GM20000 (cell line): ENCODE data around the gene SYT5.

Source experiments
- DNase-seq: peaks from one replicate; pipeline ENCODE4 v3.0.0; 2012; ENCODE audit warnings: low spot score
- TF ChIP-seq, protein P1 (sequence below): IDR thresholded peaks from 2 replicates; pipeline ENCODE4 v1.5.1; 2012; ENCODE audit warnings: mild to moderate bottlenecking, control low read depth; ENCODE audit errors: extremely low read depth, missing control alignments

The SYT5 gene

DNA sequence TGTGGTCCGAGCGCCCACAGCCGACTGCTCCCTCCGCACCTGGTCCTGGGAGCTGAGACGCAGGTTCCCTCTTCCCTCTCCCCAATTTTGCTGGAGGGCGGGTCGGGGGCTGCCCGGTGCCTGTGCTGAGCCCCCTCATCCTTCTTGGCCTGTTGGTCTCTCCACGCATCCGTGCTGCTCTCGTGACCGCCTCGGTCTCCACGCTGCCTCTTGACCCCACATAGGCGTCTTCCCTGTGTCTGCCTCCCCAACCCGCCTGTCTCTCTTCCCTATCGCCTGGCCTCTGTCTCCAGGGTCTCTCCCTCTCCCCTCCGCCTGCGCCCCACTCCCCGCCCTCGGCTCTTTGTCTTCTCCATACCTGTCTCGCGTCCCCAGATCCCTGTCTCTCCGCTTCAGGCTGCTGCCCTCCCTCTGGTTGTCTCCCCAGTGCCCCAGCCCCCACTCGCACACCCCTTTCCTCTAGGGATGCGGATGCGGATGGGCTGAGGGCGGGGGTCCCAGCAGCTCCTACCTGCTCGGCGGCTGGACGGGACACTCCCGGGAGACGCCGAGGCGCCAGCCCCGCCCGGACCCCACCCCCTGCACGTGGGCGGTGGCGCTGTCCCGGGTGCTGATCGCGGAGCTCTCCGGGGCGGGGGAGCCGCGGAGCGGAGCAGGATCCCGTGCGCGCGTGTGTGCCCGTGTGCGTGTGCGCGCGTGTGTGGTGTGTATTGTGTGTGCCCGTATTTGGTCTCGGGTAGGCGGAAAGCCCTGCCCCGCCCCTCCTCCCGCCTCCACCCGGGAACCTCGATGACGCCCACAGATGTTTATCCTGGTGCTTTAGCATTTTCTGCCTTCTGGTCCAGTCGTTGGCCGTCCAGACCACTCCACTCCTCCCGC lies at the start of gene SYT5:
SYT5 (minus strand) TSS at position 684 of the 879 bp plus-strand sequence. CDS start 1,248 bp downstream, outside the sequence.
- TF ChIP-seq, protein P1, sequence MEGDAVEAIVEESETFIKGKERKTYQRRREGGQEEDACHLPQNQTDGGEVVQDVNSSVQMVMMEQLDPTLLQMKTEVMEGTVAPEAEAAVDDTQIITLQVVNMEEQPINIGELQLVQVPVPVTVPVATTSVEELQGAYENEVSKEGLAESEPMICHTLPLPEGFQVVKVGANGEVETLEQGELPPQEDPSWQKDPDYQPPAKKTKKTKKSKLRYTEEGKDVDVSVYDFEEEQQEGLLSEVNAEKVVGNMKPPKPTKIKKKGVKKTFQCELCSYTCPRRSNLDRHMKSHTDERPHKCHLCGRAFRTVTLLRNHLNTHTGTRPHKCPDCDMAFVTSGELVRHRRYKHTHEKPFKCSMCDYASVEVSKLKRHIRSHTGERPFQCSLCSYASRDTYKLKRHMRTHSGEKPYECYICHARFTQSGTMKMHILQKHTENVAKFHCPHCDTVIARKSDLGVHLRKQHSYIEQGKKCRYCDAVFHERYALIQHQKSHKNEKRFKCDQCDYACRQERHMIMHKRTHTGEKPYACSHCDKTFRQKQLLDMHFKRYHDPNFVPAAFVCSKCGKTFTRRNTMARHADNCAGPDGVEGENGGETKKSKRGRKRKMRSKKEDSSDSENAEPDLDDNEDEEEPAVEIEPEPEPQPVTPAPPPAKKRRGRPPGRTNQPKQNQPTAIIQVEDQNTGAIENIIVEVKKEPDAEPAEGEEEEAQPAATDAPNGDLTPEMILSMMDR: no peak
- DNase-seq: peak; percentile 86

DNA sequence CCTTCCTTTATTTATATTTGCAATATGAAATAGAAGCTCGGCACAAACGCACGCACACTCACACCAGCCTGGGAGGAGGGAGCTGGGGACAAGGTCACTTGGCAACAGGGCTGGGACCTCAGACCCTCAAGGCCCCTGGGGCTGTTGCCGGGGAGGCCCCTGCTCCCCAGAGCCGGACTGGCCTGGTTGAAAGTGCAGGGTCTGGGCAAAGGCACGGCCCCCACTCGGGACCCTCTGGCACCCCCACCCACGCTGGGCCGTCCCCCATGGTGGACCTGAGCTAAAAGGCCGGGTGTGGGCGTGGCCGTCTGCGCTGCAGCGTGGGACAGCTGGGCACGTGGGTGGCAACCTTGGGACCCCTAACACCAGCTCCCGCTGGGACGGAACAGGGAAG lies 49.7 kb upstream of the SYT5 start:
- TF ChIP-seq, protein P1: no peak
- DNase-seq: no peak

DNA sequence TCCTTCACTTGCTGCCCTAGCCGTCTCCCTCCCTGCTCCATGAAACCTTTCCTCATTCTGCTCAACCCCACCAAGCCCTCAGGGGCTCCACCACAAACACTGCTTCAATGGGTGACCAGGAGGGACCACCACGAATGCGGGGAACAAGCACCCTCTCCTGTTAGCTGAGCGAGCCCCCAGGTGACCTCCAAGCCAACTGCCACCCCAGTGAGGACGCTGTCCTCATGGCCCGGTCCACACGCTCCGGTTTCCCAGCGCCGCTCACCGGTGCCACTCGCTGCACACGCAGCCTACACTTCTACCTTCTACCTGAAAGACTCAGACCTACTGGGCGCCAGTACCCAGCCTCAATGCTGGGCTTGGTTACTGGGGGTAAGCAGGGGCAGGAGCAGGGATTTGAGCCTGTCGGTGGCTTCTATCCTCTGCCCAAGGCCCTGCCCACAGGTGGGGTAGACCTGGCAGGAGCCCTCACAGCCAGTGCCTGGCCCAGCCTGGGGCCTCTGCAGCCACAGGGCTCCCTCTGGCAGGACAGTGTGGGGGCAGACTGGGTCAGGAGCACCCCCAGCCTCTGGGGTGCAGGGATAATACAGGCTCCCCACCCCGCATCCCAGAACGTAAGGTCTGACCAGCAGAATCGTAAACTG lies 49.2 kb upstream of the SYT5 start:
- TF ChIP-seq, protein P1: no peak
- DNase-seq: no peak

DNA sequence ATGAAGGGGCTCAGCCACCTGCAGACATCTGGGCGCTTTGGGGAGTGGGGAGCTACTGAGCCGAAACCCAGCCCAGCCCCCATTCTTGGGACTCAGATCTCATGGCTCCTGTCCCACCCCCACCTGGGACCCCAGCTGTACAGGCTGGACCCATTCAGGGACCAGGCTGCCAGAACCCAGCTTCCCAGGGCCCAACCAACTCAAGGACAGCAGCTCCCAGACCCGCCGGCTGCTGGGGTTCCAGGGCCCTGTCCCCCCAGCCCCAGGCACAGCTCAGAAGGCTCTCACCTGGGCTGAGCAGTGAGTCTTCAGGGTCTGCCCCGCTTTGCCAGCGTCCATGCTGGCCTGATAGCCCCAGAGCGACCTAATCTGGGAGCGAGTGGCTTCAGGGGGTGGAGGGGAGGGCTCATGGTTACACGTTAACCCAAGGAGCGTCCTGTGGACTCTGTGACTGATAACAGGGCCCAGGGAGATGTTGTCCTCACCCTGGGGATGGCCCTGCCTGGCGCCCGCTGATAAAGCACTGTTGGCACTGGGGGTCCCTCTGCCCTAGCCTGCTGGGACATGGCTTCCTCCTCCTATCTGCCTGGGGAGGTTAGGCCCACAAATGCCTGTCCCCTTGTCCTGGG lies 48.4 kb upstream of the SYT5 start, which contains the start of gene TMEM86B:
TMEM86B (minus strand) TSS at position 361 of the 629 bp plus-strand sequence; CDS start at position 339, 22 bp downstream.
- TF ChIP-seq, protein P1: no peak
- no peak for DNase-seq

DNA sequence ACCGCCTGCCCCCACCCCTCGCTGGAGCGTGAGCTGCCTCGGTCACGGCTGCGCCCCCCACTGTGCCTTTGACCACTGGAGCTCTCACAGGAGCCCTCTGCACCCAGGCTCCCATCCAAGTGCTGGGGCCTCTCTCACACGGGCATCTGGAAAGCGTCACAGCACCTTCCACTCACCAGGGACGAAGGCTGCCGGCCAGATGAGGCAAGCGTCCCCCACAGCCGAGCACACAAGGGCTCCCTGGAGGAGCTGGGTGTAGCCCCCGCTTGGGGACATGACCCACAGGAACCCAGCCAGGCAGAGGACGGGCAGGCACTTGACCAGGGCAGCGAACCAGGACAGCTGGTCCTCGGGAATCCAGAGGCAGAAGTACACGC lies 47.9 kb upstream of the SYT5 start:
- TF ChIP-seq, protein P1: no peak
- no peak for DNase-seq

DNA sequence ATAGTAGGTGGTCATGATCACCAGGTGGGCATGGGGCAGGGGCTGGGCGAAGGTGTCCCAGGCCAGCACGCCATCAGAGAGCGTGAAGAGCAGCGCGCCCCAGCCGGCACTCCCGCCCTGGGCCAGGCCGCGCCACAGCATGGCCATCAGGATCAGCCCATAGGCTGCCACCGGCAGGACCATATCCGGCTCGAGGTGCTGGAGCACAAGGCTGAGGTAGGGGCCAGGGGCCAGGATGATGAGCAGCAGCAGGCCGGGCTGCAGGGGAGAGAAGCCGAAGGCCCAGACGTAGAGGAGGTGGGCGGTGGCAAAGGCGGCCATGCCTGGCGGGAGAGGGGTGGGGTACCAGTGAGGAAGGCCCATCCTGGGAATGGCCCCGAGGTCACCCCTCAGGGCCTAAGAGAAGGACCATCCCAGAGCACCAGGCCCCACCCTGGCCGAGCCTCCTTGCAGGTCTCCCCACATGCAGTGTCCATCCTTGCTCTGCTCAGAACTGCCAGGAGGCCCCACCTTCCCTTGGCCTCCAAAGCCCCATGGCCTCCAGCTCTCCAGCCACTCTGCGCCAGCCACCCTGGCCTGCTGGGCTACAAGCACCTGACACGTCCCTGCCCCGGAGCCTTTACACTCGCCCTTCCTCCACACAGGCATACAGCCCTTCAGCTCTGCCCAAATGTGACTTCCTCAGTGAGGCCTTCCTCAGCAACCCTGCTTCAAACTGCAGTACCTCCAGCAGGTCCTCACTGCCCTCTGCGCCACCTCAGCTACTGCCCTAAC lies 47.3 kb upstream of the SYT5 start:
- TF ChIP-seq, protein P1: no peak
- DNase-seq: no peak
